ENCODE results near the gene TLE1.

TLE1 gene

GRCh38 chr9:81613002-81613812, 76.1 kb downstream of the TLE1 start:
- no peak overlapping the region for H3K4me3 ChIP-seq (ENCODE audit: severe bottlenecking)
- H3K4me1 ChIP-seq (ENCODE audit: insufficient read depth, poor library complexity, severe bottlenecking), result no peaks in the 10 kb centered on the region
- no peak for ATAC-seq (ENCODE audit: low read depth)
- no peak for DNase-seq (ENCODE audit: low spot score)
- no peaks in the 10 kb centered on the region for H3K9me3 ChIP-seq (ENCODE audit: severe bottlenecking)
- H3K27ac ChIP-seq (ENCODE audit: poor library complexity, severe bottlenecking), result no peak overlapping the region
- H3K27me3 ChIP-seq (ENCODE audit: insufficient read depth, poor library complexity, severe bottlenecking), result no peaks in the 10 kb centered on the region
- H3K36me3 ChIP-seq (ENCODE audit: low read depth), result peaks cover 40% of the 10 kb centered on the region
- TF ChIP-seq, protein P1, sequence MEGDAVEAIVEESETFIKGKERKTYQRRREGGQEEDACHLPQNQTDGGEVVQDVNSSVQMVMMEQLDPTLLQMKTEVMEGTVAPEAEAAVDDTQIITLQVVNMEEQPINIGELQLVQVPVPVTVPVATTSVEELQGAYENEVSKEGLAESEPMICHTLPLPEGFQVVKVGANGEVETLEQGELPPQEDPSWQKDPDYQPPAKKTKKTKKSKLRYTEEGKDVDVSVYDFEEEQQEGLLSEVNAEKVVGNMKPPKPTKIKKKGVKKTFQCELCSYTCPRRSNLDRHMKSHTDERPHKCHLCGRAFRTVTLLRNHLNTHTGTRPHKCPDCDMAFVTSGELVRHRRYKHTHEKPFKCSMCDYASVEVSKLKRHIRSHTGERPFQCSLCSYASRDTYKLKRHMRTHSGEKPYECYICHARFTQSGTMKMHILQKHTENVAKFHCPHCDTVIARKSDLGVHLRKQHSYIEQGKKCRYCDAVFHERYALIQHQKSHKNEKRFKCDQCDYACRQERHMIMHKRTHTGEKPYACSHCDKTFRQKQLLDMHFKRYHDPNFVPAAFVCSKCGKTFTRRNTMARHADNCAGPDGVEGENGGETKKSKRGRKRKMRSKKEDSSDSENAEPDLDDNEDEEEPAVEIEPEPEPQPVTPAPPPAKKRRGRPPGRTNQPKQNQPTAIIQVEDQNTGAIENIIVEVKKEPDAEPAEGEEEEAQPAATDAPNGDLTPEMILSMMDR (IDR thresholded peaks at IDR 0.05; ENCODE audit: poor library complexity, severe bottlenecking), result no peak

DNA sequence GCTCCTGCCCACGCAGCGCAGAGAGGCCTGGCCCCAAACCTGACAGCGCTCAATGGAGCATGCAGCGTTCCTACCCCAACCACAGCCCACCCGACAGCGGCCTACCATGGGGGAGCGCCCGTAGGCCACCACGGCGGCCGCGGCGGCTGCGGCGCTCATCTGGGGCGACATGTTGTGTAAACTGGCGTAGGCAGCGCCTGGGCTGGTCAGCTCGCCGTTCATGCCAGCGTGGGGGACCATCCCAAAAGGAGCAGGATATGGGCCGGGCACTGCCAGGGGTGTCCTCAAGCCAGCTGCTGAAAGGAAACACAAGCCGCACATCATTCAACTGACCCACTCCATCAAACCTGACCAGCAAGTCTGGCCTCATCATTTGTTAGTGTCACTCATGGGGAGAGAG, 77.7 kb downstream of the TLE1 start:
- H3K27me3 ChIP-seq (ENCODE audit: insufficient read depth, poor library complexity, severe bottlenecking), result no peaks in the 10 kb centered on the region
- ATAC-seq (ENCODE audit: low read depth) (no peak), DNase-seq (ENCODE audit: low spot score) (no peak)
- H3K4me3 ChIP-seq (ENCODE audit: severe bottlenecking), result no peak overlapping the region
- H3K36me3 ChIP-seq (ENCODE audit: low read depth), result peaks cover 32% of the 10 kb centered on the region
- H3K27ac ChIP-seq (ENCODE audit: poor library complexity, severe bottlenecking), result no peak overlapping the region
- H3K9me3 ChIP-seq (ENCODE audit: severe bottlenecking), result no peaks in the 10 kb centered on the region
- no peaks in the 10 kb centered on the region for H3K4me1 ChIP-seq (ENCODE audit: insufficient read depth, poor library complexity, severe bottlenecking)
- TF ChIP-seq, protein P1 (IDR thresholded peaks at IDR 0.05; ENCODE audit: poor library complexity, severe bottlenecking), result no peak

GRCh38 chr9:81610740-81611107, 78.6 kb downstream of the TLE1 start:
- Histone ChIP-seq H3K9me3 (ENCODE audit: severe bottlenecking) (no peaks in the 10 kb centered on the region), H3K36me3 (ENCODE audit: low read depth) (peaks cover 30% of the 10 kb centered on the region), H3K4me3 (ENCODE audit: severe bottlenecking) (no peak overlapping the region), H3K27me3 (ENCODE audit: insufficient read depth, poor library complexity, severe bottlenecking) (no peaks in the 10 kb centered on the region), H3K4me1 (ENCODE audit: insufficient read depth, poor library complexity, severe bottlenecking) (no peaks in the 10 kb centered on the region), H3K27ac (ENCODE audit: poor library complexity, severe bottlenecking) (no peak overlapping the region)
- TF ChIP-seq, protein P1 (IDR thresholded peaks at IDR 0.05; ENCODE audit: poor library complexity, severe bottlenecking), result no peak
- no peak for ATAC-seq (ENCODE audit: low read depth)
- DNase-seq (ENCODE audit: low spot score), result no peak

DNA sequence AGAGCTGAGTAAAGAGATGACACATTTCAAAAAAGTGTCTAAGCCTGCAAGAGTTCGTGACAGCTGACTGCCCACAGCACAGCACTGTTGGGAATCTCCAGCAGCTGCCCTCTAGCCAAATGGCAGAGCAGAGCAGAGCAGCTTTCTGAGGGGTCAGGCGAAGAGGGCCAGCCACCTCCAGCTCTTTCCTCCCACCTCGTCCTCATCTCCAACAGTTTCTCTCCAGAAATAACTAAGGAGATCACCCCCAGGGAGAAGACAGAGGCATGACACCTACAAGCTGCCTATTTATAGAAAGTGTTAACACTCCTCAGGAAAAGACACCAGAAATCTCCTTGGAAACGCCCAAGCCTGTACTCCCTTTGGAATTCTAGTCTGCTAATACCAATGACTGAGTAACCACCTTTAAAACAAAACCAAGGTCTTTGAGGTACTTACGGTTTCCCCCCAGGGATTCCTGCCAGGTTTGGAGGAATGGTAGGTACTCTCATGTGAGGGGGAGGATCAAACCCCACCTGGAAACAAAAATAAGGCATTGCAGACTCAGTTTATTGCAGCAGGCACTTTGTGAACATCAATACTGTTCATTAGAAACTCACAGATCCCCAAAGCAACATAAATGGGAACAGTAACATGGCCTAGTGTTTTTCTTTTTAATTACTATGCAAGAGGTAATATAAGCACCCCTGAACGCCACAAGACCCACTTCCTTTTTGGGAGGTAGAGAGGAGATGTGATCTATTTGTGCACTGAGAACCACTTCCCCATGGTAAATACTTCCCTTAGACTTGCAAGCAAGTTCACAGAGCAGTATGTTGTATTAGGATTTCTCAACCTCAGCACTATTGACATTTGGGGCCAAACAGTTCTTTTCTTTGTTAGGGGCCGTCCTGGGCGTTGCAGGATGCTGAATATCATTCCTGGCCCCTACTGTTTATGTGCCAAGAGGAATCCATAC, 79.3 kb downstream of the TLE1 start:
- DNase-seq (ENCODE audit: low spot score) (no peak), ATAC-seq (ENCODE audit: low read depth) (peak; percentile 41; the same call in 1 of the 3 replicates)
- Histone ChIP-seq H3K4me3 (ENCODE audit: severe bottlenecking) (no peak overlapping the region), H3K4me1 (ENCODE audit: insufficient read depth, poor library complexity, severe bottlenecking) (no peaks in the 10 kb centered on the region), H3K27me3 (ENCODE audit: insufficient read depth, poor library complexity, severe bottlenecking) (no peaks in the 10 kb centered on the region), H3K9me3 (ENCODE audit: severe bottlenecking) (no peaks in the 10 kb centered on the region), H3K27ac (ENCODE audit: poor library complexity, severe bottlenecking) (no peak overlapping the region), H3K36me3 (ENCODE audit: low read depth) (peaks cover 29% of the 10 kb centered on the region)
- TF ChIP-seq, protein P1 (IDR thresholded peaks at IDR 0.05; ENCODE audit: poor library complexity, severe bottlenecking), result no peak
